ACHN (cell line): Measurements from ENCODE around the gene CREB1.

Source experiments
- DNase-seq: peaks from one replicate; pipeline ENCODE4 v3.0.0-alpha.2; 2015
- in situ Hi-C: cut with HindIII; loops from 2 replicates; pipeline ENCODE4 v1.10.0; 2017; ENCODE audit warnings: low sequenced_read_pairs, low pct_ligation_motif_present, low pct_unique_long_range_greater_than_20kb

Gene CREB1

DNA sequence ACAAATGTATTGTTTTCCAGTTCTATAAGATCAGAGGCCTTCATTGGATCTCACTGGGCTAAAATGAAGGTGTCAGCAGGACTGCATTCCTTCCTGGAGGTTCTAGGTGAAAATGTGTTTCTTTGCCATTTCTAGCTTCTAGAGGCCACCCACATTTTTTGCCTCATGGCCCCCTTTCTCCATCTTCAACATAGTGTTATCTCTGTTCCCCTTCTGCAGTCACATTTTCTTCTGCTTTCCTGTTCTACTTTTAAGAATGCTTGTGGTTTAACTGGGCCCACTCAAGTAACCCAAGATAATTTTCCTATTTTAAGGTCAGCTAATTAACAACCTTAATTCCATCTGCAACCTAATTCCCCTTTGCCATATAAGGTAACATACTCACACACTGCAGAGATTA lies 59.4 kb downstream of the CREB1 start:
- in situ Hi-C loops, result no loop called here
- DNase-seq, result no peak

- no peak for DNase-seq
- in situ Hi-C loops, result no loop called here
These were observed 63.5 kb downstream of the CREB1 start for GRCh38 chr2:207593277-207593676.

GRCh38 chr2:207594264-207594663 lies 64.5 kb downstream of the CREB1 start:
- DNase-seq, result no peak
- in situ Hi-C loops, result no loop called here

GRCh38 chr2:207594731-207595130 lies 65.0 kb downstream of the CREB1 start:
- no peak for DNase-seq
- in situ Hi-C loops, result no loop called here

- in situ Hi-C loops, result no loop called here
These were observed 69.9 kb downstream of the CREB1 start for GRCh38 chr2:207599636-207600035.

DNA sequence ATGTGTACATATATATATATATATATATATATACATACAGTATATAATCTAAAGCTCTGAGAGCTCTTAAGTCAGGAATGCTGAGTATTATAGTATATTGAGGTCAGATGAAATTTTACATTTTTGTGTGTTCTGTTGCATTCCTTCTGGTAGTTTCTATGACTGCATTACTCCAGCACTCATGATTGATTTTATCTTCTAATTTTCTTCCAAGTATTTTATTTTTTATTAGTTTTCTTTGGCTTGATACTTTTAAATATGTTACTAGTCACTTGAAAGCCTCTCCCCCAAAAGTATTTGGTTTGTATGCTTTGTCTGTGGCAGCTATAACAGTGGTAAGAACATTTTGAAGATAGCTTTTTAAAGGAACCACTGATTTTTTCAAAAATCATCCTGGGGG lies 70.5 kb downstream of the CREB1 start:
- in situ Hi-C loops, result no loop called here
- no peak for DNase-seq

More at GRCh38 chr2:207599636-207600035, 69.9 kb downstream of the CREB1 start:
- no peak for DNase-seq

- in situ Hi-C loops, result no loop called here
- no peak for DNase-seq
These were observed 72.0 kb downstream of the CREB1 start for GRCh38 chr2:207601774-207602173.

DNA sequence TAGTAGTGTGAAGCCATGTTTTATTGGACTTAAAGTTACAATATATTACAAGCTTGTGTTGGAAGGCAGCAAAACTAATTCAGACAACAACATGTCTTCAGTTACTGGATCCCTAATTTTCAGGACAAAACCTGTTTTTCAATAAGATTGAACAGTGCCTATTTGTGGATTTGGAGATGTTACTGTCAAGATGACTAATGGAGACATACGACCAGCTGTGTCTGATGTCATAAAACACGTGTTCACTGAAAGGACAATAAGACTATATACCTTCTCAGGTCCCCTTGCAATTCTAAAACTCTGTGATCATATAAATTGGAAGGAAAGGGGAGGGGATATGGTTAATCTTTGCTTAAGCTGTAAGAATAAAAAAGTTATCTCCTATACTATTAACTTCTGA lies 73.7 kb downstream of the CREB1 start:
- in situ Hi-C loops, result no loop called here

GRCh38 chr2:207606399-207606798 lies 76.6 kb downstream of the CREB1 start:
- in situ Hi-C loops, result no loop called here
- no peak for DNase-seq

More for the DNA sequence above, 73.7 kb downstream of the CREB1 start:
- no peak for DNase-seq

GRCh38 chr2:207606829-207607228 lies 77.1 kb downstream of the CREB1 start:
- in situ Hi-C loops, result no loop called here

GRCh38 chr2:207612714-207613113 lies 83.0 kb downstream of the CREB1 start:
- no peak for DNase-seq
- in situ Hi-C loops, result no loop called here

More at GRCh38 chr2:207606829-207607228, 77.1 kb downstream of the CREB1 start:
- no peak for DNase-seq

DNA sequence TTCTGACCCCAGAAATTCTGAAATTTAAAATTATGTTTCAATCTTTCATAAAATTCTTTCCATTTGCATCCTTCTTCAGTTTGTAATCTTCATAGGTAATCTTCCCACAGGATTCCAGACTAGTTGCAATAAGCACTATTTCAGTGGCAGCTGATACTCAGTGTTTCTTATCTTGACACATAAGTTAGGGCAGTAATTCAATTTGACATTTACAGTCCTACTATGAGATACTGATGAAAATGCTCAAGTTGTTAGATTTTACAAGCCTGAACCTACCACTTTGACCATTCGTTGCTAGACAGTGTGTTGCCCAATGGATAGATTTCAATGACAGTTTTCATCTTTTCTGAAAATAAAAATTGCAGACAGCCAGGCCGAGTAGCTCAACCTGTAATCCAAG lies 85.1 kb downstream of the CREB1 start:
- in situ Hi-C loops, result no loop called here
- DNase-seq, result no peak

DNA sequence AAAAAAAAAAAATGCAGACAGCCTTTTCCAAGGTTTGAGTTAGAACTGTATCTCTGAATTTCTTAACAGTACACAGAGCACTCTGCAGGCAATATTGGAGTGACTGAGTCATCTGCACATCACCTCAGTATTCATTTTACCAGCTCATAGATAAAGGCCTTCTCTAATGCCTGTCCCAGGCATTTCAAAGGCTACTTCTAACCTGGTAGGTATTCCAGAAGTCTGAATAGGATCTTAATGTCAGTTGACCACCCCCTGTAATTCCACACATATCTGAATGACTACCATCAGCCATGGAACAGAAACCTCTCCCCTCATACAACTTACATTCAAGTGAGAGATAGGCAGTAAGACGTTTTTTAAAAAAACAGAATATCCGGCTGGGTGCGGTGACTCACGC lies 86.4 kb downstream of the CREB1 start:
- peak; percentile 13 for DNase-seq
- in situ Hi-C loops, result no loop called here

DNA sequence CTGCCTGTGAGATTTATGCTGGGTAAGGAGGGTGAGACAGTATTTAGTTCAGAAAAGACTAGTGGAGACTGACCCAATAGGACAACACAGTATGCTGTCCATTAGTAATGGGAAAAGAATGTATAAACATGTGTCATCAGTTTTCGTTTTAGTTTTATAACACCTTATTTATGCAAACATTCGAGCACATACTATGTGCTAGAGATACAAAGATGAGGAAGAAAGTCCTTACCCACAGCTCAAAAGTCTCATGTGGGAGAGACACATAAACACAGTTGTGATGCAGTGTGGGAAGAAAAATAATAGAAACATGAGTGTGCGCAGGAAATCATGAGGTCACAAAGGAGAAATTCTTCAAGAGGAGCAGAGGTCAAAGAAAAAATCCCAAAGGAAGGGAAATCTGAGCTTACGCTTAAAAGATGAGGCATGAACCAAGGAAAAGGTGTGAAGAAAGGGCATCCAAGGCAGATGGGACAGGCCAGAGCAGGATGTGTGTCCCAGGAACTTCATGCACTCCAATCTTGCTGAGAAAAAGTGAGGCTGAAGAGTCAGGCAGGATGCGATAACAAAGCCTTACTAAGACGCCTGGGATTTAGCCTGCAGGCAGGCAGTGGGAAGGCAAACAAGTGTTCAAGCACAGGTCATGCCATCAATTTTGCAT lies 87.4 kb downstream of the CREB1 start:
- in situ Hi-C loops, result no loop called here
- peak; percentile 74 for DNase-seq

DNA sequence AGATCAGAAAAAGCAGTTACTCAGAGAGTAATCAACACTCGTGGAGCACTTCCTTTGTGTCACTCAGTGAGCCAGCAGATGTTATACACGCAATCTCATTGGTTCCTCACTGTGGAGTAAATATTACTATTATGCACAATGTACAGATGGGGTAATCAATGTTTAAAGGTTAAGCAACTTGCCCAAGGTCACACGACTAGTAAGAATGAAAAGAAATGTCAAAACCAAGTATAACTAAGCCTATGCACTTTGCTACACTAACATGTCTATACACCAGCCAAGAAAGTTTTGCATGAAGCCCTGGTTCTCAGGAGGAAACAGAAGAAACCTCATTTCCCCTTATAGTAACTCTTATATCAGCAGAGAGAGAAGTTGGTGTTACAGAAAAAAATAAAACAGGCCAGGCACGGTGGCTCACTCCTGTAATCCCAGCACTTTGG lies 90.0 kb downstream of the CREB1 start:
- DNase-seq, result no peak
- in situ Hi-C loops, result no loop called here

DNA sequence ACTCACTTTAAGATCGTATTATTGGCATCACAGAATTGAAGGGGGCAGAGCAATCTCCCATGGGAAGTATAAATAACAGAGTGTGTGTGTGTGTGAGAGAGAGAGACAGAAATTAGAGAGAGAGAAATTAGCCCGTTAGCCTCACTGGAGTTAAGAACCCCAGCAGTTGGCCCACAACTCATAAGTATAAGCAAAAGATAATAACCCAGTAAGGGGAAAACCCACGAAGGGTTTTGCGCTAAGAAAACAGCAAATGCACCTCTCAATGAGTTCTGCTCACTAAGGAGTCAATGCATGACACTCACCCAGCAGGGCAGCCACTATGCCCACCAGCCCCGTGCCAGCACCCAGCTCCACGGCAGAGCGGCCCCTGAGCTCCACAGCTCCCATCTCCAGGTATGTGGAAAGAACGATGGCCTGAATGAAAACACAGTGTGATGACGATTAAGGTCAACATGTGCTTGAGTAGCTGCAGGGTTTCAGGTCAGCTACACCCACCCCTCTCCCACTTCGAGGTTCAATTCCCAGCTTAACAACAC lies 91.8 kb downstream of the CREB1 start:
- in situ Hi-C loops, result no loop called here
- no peak for DNase-seq

GRCh38 chr2:207624185-207625013 lies 94.6 kb downstream of the CREB1 start:
- DNase-seq, result peak; percentile 74
- in situ Hi-C loops, result no loop called here

DNA sequence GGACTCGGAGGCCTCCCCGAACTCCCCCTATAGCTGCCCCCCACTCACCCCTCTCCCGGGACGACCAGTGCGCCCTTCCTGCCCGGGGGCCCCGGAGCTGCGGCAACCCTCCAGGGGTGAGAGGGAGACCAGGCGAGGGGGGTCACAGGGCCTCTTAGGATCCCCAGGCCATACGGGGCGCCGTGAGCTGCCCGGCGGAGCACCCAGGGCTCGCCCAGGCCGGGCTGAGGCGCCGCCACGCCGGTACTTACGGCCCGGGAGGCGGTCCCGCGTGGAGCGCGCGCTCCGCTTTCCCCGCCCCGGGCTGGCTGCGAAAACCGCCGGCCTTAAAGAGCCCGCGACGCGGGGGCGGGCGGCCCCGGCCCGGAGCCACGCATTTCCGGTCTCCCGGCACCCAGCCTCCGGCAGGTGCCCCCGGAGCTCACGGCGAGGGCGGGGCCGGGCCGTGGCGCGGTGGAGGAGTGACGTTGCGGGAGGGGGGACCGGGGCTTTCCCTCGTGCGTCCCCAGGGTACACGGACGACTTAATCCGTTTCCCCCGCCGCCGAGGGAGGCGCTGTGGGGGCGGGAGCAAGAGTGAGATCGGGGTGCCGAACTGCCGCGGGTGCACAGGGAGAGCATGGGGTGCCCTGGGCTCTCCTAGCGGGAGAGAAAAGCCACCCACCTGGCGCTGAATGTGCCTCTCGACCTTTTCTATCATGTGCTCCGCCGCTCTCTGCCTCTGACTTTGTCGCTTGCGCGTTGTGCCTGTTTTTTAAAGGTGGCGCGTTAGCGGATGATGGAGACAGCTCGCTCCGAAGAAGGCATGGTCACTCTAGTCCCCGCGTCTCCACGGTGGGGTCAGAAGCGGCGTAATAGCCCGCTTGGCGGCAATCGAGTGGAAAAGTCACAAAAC lies 95.5 kb downstream of the CREB1 start, which contains the start of gene METTL21A:
TSS of gene METTL21A (minus strand) at position 381 of the 894 bp plus-strand sequence. CDS start 1,019 bp downstream, outside the sequence.
- in situ Hi-C loops, result no loop called here
- peak; percentile 97 for DNase-seq

DNA sequence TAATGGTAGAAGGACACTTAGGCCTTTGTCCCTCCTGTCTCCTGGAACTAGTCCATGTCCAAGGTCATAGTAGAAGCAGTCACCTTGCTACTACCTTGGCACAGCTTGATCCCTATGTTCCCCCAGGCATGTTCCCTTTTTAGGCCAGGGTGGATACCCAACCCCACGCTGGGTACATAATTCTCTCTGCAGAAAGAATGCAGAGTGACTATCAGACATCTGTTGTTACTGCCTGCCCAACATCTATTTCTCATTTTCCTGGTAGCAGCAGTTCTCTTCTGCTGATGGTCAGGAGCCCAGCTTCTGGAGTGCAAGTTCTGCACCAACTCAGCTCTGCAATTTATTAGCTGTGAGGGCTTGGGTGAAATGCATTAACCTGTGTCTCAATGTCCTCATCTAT lies 99.8 kb downstream of the CREB1 start:
- in situ Hi-C loops, result no loop called here

More for the DNA sequence above, 99.8 kb downstream of the CREB1 start:
- DNase-seq, result no peak
